Peyer's patch (tissue), 4 donors: ENCODE data around the gene ANTXR1.

Experiments used
- CTCF ChIP-seq, 6 experiments: fragments of 450-650 bp in 4 of 6; fragments of 200-600 bp in 2 of 6; sonication (generic) in 1 of 6; IDR thresholded peaks; one replicate each; pipeline ENCODE4 v1.5.1; 2017 to 2019; ENCODE audit warnings: antibody characterized with exemption in 6 of 6, mild to moderate bottlenecking in 3 of 6, moderate library complexity in 1 of 6
- POLR2A ChIP-seq, 2 donors: fragments of 450-650 bp; IDR thresholded peaks; one replicate each; pipeline ENCODE4 v1.5.1; 2017; ENCODE audit warnings: antibody characterized with exemption in 2 of 2, mild to moderate bottlenecking in 2 of 2, moderate library complexity in 2 of 2

DNA sequence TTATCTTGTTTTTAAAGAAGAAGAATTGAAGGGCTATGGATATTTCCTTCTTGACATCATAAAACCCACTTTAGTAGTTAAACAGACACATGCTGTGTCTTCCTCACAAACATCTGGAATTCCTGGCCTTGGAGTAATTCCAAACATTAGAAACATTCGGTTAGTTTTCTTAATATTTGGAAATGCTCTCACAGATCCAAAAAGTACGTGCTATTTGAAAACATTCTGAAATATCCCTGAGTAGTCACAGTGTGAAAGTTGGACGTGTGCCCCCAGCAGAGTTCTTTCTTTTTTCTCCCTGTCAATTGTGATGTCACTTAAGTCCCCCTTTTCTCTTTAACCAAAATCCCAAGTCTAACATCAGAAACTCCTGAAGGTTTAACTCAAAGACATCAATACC lies 91.3 kb downstream of the ANTXR1 start:
- no peak for TF ChIP-seq CTCF (IDR thresholded peaks at IDR 0.05)
- no peak for TF ChIP-seq POLR2A (IDR thresholded peaks at IDR 0.05)
